ENCODE measurements around the gene KRT34. TPM values are rescaled to one million over a fixed set of nuclear protein-coding genes. Genes with fewer than 3 reads are reported as not detected.
A peak's percentile ranks its signal among the peaks of the same experiment; 100 is the strongest.

KRT34 gene
- polyA plus RNA-seq, 4 donors = not detected

DNA sequence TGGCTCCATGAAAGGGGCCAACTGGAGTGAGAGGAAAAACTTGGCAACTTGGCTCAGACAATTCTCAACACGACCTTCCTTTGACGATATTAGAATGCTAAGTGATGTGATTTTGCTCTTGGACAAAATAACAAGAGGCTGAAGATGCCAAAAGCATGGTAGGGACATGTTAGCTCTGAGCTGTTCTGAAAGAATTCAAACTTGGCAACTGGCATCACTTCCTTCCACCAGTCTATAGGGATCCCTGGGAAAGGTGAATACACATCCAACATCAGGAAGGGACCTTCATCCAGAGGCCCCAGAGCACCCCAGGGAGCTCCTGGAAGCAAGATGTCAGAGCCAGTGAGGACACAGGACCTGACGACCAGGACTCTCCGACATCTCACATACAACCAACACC is 38.0 kb upstream of the KRT34 start:
- Histone ChIP-seq H3K4me3 (ENCODE audit: low read depth in 1 of 3, low read length in 3 of 3) (no peak overlapping the region), H3K9me3 (ENCODE audit: control insufficient read depth in 2 of 2, insufficient read depth in 1 of 2, low read depth in 1 of 2, low read length in 1 of 2) (no peaks in the 10 kb centered on the region), H3K36me3 (ENCODE audit: control insufficient read depth in 3 of 3, insufficient read depth in 2 of 3, low read depth in 1 of 3, low read length in 3 of 3) (no peaks in the 10 kb centered on the region), H3K4me1 (ENCODE audit: control insufficient read depth in 3 of 3, insufficient read depth in 2 of 3, low read depth in 1 of 3, low read length in 2 of 3) (no peaks in the 10 kb centered on the region), H3K27me3 (ENCODE audit: control insufficient read depth in 3 of 3, insufficient read depth in 3 of 3, low read length in 3 of 3) (peaks cover 0 to 11% (median 0%) of the 10 kb centered on the region in 3 donors), H3K27ac (ENCODE audit: low read depth in 1 of 3, low read length in 2 of 3) (no peak overlapping the region)
- no peak for FAIRE-seq
- no peak for DNase-seq
- WGBS, 3 donors = 70 to 89% (median 84%) methylated on average over 4 of the region's 4 CpGs

DNA sequence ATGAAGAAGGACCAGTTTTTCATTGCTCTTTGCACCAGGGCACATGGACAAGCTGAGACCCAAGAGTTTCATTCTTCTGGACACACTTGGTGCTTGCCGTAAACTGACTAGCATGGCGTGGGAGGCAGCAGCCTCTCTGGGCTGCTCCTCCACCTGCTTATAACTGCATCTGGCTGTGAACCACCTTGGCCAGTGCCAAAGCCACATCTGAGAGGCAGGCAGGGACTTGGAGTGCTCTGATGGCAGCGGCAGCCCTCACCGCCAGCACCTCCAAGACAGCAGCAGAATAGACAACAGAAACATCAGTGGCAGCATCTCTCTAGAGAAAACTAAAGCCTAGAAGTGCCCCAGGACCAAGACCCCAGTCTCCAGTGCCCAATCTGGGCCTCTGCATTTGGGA is 37.6 kb upstream of the KRT34 start:
- FAIRE-seq (no peak), DNase-seq (no peak)
- Histone ChIP-seq H3K27ac (ENCODE audit: low read depth in 1 of 3, low read length in 2 of 3) (no peak overlapping the region), H3K4me1 (ENCODE audit: control insufficient read depth in 3 of 3, insufficient read depth in 2 of 3, low read depth in 1 of 3, low read length in 2 of 3) (no peaks in the 10 kb centered on the region), H3K4me3 (ENCODE audit: low read depth in 1 of 3, low read length in 3 of 3) (no peak overlapping the region), H3K27me3 (ENCODE audit: control insufficient read depth in 3 of 3, insufficient read depth in 3 of 3, low read length in 3 of 3) (peaks cover 0 to 11% (median 0%) of the 10 kb centered on the region in 3 donors), H3K9me3 (ENCODE audit: control insufficient read depth in 2 of 2, insufficient read depth in 1 of 2, low read depth in 1 of 2, low read length in 1 of 2) (no peaks in the 10 kb centered on the region), H3K36me3 (ENCODE audit: control insufficient read depth in 3 of 3, insufficient read depth in 2 of 3, low read depth in 1 of 3, low read length in 3 of 3) (no peaks in the 10 kb centered on the region)
- 89 to 96% (median 93%) methylated on average over 4 of the region's 4 CpGs for WGBS, 3 donors

DNA sequence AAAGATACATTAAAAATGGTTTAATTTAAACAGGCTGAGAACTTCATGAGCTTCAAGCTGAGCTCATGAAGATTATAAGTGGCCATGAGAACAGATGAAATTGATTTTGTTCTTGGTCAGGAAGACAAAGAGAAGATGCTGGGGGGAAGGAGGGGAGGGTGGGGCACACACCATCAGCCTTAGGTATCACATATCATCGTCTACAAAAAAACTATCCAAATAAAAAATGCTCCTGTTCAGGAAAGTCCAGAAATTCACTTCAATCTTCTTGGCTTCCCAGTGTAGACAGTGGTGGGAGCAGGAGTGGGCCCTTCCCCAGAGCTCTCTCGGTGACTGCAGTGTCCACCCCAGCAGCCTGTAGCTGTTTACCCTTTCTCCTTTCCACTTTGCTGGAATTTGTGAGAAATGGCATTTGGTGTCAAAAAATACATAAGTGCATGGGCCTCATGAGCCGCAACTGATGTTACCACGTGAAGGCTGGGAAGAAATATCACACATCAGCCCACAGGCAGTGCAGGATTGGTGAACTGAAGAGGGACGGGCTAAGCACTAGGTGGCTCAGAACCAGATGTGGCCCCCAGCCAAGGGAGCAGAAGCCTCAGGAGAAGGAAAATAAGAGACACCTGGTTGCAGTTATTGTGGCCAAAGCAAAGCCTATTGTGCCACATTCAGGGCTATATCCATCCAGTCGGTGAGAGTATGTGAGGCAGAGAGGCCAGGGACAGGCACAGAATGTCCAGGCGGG is 36.2 kb upstream of the KRT34 start:
- Histone ChIP-seq H3K9me3 (ENCODE audit: control insufficient read depth in 2 of 2, insufficient read depth in 1 of 2, low read depth in 1 of 2, low read length in 1 of 2) (no peaks in the 10 kb centered on the region), H3K36me3 (ENCODE audit: control insufficient read depth in 3 of 3, insufficient read depth in 2 of 3, low read depth in 1 of 3, low read length in 3 of 3) (no peaks in the 10 kb centered on the region), H3K4me3 (ENCODE audit: low read depth in 1 of 3, low read length in 3 of 3) (no peak overlapping the region), H3K27me3 (ENCODE audit: control insufficient read depth in 3 of 3, insufficient read depth in 3 of 3, low read length in 3 of 3) (peaks cover 0 to 11% (median 0%) of the 10 kb centered on the region in 3 donors), H3K27ac (ENCODE audit: low read depth in 1 of 3, low read length in 2 of 3) (no peak overlapping the region), H3K4me1 (ENCODE audit: control insufficient read depth in 3 of 3, insufficient read depth in 2 of 3, low read depth in 1 of 3, low read length in 2 of 3) (no peaks in the 10 kb centered on the region)
- DNase-seq = no peak
- FAIRE-seq = no peak
- 91 to 92% (median 91%) methylated on average over 7 of the region's 7 CpGs for WGBS, 3 donors

DNA sequence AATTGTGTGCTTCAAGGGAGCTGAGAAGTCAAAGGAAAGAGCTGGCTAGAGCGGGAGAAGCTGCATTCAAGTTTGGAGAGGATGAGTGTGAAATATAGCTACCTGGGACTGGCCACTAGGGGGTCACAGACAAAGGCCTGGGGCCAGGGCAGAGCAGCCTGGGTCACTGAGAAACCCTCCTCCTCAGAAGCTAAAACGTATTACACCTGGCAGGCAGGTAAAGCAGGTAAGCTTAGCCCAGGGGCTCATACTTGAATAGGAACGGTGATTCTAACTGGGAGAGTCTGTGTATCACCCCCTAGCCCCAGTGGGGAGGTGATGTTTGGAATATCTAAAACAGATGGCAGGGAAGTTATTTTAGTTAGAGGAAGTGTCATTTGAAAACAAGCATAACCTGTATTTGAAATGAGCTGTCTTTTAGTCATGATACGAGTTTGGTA is 35.5 kb upstream of the KRT34 start:
- H3K9me3 ChIP-seq (ENCODE audit: control insufficient read depth in 2 of 2, insufficient read depth in 1 of 2, low read depth in 1 of 2, low read length in 1 of 2) = no peaks in the 10 kb centered on the region
- DNase-seq (peak in 1 of 2 donors; percentile 32), FAIRE-seq (no peak)
- 40 to 51% (median 47%) methylated on average over 4 of the region's 4 CpGs for WGBS, 3 donors
- no peaks in the 10 kb centered on the region for H3K4me1 ChIP-seq (ENCODE audit: control insufficient read depth in 3 of 3, insufficient read depth in 2 of 3, low read depth in 1 of 3, low read length in 2 of 3)
- H3K4me3 ChIP-seq (ENCODE audit: low read depth in 1 of 3, low read length in 3 of 3) = no peak overlapping the region
- H3K36me3 ChIP-seq (ENCODE audit: control insufficient read depth in 3 of 3, insufficient read depth in 2 of 3, low read depth in 1 of 3, low read length in 3 of 3) = no peaks in the 10 kb centered on the region
- no peak overlapping the region for H3K27ac ChIP-seq (ENCODE audit: low read depth in 1 of 3, low read length in 2 of 3)
- peaks cover 0 to 11% (median 0%) of the 10 kb centered on the region in 3 donors for H3K27me3 ChIP-seq (ENCODE audit: control insufficient read depth in 3 of 3, insufficient read depth in 3 of 3, low read length in 3 of 3)

DNA sequence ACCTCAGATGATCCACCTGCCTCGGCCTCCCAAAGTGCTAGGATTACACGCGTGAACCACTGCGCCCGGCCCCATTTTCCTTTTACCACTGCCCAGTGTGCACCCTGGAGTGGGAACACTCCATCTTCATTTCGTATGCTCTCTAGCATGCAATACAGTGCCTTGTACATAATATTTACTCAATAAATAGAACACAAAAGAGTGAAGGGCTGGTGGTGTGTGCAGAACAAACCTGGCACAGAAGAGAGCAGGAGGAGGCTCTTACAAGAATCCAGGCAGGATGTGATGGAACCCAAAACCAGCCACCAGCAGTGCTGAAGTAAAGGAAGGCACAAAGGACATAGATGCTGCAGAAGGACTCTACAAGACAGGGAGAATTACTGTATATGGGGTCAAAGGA is 35.0 kb upstream of the KRT34 start:
- no peak overlapping the region for H3K27ac ChIP-seq (ENCODE audit: low read depth in 1 of 3, low read length in 2 of 3)
- FAIRE-seq = no peak
- DNase-seq = no peak

DNA sequence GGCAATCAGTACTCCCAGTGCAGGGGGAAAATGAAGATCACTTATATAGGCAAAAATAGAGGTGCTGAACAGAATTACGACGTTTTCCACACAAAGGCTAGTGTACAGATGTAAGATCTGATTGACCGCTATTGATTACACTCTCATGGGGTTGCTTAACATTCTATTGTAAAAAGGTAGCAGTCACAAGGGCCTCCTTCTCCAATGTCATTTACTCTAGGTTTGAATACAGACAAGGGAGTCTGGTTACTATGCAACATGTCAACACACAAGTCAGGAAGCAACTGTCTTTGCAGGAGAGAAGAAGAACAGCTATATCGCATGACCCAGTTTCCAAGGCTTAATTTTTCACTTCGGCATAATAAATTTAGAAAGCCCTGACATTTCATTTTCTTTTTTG is 34.4 kb upstream of the KRT34 start:
- DNase-seq (no peak), FAIRE-seq (no peak)
- H3K27ac ChIP-seq (ENCODE audit: low read depth in 1 of 3, low read length in 2 of 3) = no peak overlapping the region
- no peaks in the 10 kb centered on the region for H3K9me3 ChIP-seq (ENCODE audit: control insufficient read depth in 2 of 2, insufficient read depth in 1 of 2, low read depth in 1 of 2, low read length in 1 of 2)
- H3K4me1 ChIP-seq (ENCODE audit: control insufficient read depth in 3 of 3, insufficient read depth in 2 of 3, low read depth in 1 of 3, low read length in 2 of 3) = no peaks in the 10 kb centered on the region
- H3K27me3 ChIP-seq (ENCODE audit: control insufficient read depth in 3 of 3, insufficient read depth in 3 of 3, low read length in 3 of 3) = peaks cover 0 to 11% (median 0%) of the 10 kb centered on the region in 3 donors
- no peak overlapping the region for H3K4me3 ChIP-seq (ENCODE audit: low read depth in 1 of 3, low read length in 3 of 3)
- WGBS, 3 donors = 87 to 93% (median 89%) methylated on average over 5 of the region's 5 CpGs
- no peaks in the 10 kb centered on the region for H3K36me3 ChIP-seq (ENCODE audit: control insufficient read depth in 3 of 3, insufficient read depth in 2 of 3, low read depth in 1 of 3, low read length in 3 of 3)

More for the DNA sequence above, 35.0 kb upstream of the KRT34 start:
- WGBS, 3 donors = 91 to 97% (median 95%) methylated on average over 6 of the region's 6 CpGs
- Histone ChIP-seq H3K9me3 (ENCODE audit: control insufficient read depth in 2 of 2, insufficient read depth in 1 of 2, low read depth in 1 of 2, low read length in 1 of 2) (no peaks in the 10 kb centered on the region), H3K36me3 (ENCODE audit: control insufficient read depth in 3 of 3, insufficient read depth in 2 of 3, low read depth in 1 of 3, low read length in 3 of 3) (no peaks in the 10 kb centered on the region), H3K4me3 (ENCODE audit: low read depth in 1 of 3, low read length in 3 of 3) (no peak overlapping the region), H3K27me3 (ENCODE audit: control insufficient read depth in 3 of 3, insufficient read depth in 3 of 3, low read length in 3 of 3) (peaks cover 0 to 11% (median 0%) of the 10 kb centered on the region in 3 donors), H3K4me1 (ENCODE audit: control insufficient read depth in 3 of 3, insufficient read depth in 2 of 3, low read depth in 1 of 3, low read length in 2 of 3) (no peaks in the 10 kb centered on the region)

DNA sequence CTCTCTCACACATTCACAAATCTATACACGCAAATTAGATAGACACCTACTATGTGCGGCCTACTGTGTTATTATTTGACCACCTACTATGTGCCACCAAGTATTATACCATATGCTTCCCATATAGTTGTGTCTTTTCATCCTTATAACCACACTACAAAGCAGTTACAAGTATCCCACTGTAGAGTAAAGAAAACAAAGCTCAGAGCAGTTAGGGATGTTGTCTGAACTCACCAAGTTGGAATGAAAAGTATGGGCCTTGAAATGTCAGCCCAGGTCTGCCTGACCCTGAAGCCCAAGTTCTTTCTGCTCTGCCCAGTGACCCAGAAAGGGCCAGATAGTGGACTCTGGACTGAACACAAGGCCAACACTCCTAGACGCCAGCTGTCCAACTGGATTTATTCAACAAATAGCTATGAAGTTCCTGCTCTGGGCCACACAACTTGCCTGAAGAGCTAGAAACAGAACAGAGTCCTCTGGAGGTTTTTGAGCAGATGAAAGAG is 33.8 kb upstream of the KRT34 start:
- H3K27ac ChIP-seq (ENCODE audit: low read depth in 1 of 3, low read length in 2 of 3) = no peak overlapping the region
- H3K9me3 ChIP-seq (ENCODE audit: control insufficient read depth in 2 of 2, insufficient read depth in 1 of 2, low read depth in 1 of 2, low read length in 1 of 2) = no peaks in the 10 kb centered on the region
- 71 to 82% (median 77%) methylated on average over 3 of the region's 3 CpGs for WGBS, 3 donors
- DNase-seq (no peak), FAIRE-seq (no peak)
- no peak overlapping the region for H3K4me3 ChIP-seq (ENCODE audit: low read depth in 1 of 3, low read length in 3 of 3)
- peaks cover 0 to 11% (median 0%) of the 10 kb centered on the region in 3 donors for H3K27me3 ChIP-seq (ENCODE audit: control insufficient read depth in 3 of 3, insufficient read depth in 3 of 3, low read length in 3 of 3)
- H3K4me1 ChIP-seq (ENCODE audit: control insufficient read depth in 3 of 3, insufficient read depth in 2 of 3, low read depth in 1 of 3, low read length in 2 of 3) = no peaks in the 10 kb centered on the region
- no peaks in the 10 kb centered on the region for H3K36me3 ChIP-seq (ENCODE audit: control insufficient read depth in 3 of 3, insufficient read depth in 2 of 3, low read depth in 1 of 3, low read length in 3 of 3)

DNA sequence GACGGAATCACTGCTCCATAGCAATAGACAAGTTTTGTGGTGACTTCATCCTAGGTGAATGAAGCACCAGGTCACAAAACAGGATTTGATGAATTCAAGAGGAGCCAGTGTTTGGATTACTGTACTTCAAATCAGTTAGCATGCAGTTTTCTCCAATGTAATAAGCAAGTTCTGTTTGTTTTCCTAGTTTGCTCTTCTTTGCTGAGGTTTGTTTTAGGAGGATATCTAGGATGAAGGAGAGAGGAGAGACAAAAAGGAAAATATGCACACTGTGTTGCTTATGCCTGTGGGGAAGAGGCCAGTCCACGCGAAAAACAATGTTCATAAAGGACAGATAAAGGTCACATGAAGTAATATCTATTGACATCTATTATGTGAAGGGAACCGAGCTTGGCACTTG is 33.3 kb upstream of the KRT34 start:
- Histone ChIP-seq H3K27me3 (ENCODE audit: control insufficient read depth in 3 of 3, insufficient read depth in 3 of 3, low read length in 3 of 3) (peaks cover 0 to 10% (median 0%) of the 10 kb centered on the region in 3 donors), H3K4me1 (ENCODE audit: control insufficient read depth in 3 of 3, insufficient read depth in 2 of 3, low read depth in 1 of 3, low read length in 2 of 3) (no peaks in the 10 kb centered on the region), H3K9me3 (ENCODE audit: control insufficient read depth in 2 of 2, insufficient read depth in 1 of 2, low read depth in 1 of 2, low read length in 1 of 2) (no peaks in the 10 kb centered on the region), H3K27ac (ENCODE audit: low read depth in 1 of 3, low read length in 2 of 3) (no peak overlapping the region), H3K36me3 (ENCODE audit: control insufficient read depth in 3 of 3, insufficient read depth in 2 of 3, low read depth in 1 of 3, low read length in 3 of 3) (no peaks in the 10 kb centered on the region), H3K4me3 (ENCODE audit: low read depth in 1 of 3, low read length in 3 of 3) (no peak overlapping the region)
- FAIRE-seq (no peak), DNase-seq (no peak)
- WGBS, 3 donors = 81 to 85% (median 83%) methylated on average over 4 of the region's 4 CpGs

All from small intestine (tissue), 7 donors.